HG02973 (cell line): ENCODE measurements around the gene ADD1.

ENCODE experiments used
- ATAC-seq: cut with Tn5 transposase; IDR thresholded peaks from one replicate; pipeline ENCODE4 v1.9.1; 2021; ENCODE audit warnings: moderate library complexity; ENCODE audit not compliant: unreplicated experiment

The ADD1 gene

GRCh38 chr4:2805712-2806389 is 37.8 kb upstream of the ADD1 start:
- ATAC-seq: no peak

- ATAC-seq: no peak
Observed at GRCh38 chr4:2806390-2807355, 37.0 kb upstream of the ADD1 start.

- ATAC-seq: no peak
Observed at GRCh38 chr4:2807571-2807970, 36.1 kb upstream of the ADD1 start.

GRCh38 chr4:2808001-2808400 is 35.6 kb upstream of the ADD1 start:
- ATAC-seq: no peak

GRCh38 chr4:2809610-2810180 is 33.9 kb upstream of the ADD1 start:
- no peak for ATAC-seq

- no peak for ATAC-seq
Observed at GRCh38 chr4:2810388-2810787, 33.3 kb upstream of the ADD1 start.

GRCh38 chr4:2811830-2812611 is 31.6 kb upstream of the ADD1 start:
- ATAC-seq: peak; percentile 50

GRCh38 chr4:2812612-2813354 is 30.9 kb upstream of the ADD1 start:
- ATAC-seq: peak; percentile 6

GRCh38 chr4:2813446-2814405 is 29.9 kb upstream of the ADD1 start:
- no peak for ATAC-seq

GRCh38 chr4:2814627-2815270 is 28.9 kb upstream of the ADD1 start:
- ATAC-seq: no peak

- ATAC-seq: no peak
Observed at GRCh38 chr4:2816401-2816954, 27.2 kb upstream of the ADD1 start.

GRCh38 chr4:2817137-2817536 is 26.5 kb upstream of the ADD1 start:
- ATAC-seq: no peak

- ATAC-seq: no peak
Observed at GRCh38 chr4:2817701-2818350, 25.8 kb upstream of the ADD1 start.

GRCh38 chr4:2818351-2818939 is 25.2 kb upstream of the ADD1 start:
- no peak for ATAC-seq

- no peak for ATAC-seq
Observed at GRCh38 chr4:2819244-2820215, 24.1 kb upstream of the ADD1 start.

- ATAC-seq: no peak
Observed at GRCh38 chr4:2820216-2820982, 23.2 kb upstream of the ADD1 start.
